DMS53 treated with DMSO at 0.1 percent for 48 hours (cell line): ENCODE data around the gene DYNLRB2.

ENCODE experiments used
- DNase-seq: peaks from one replicate; lab custom pipeline; 2025; ENCODE audit not compliant: unreplicated experiment; lab: John Stamatoyannopoulos, UW

Gene DYNLRB2

GRCh38 chr16:80547145-80547544 is 6.4 kb downstream of the DYNLRB2 start:
- DNase-seq: no peak

- DNase-seq: no peak
These were observed 11.5 kb downstream of the DYNLRB2 start for GRCh38 chr16:80552277-80552676.

- DNase-seq: peak; percentile 4
These were observed 13.2 kb downstream of the DYNLRB2 start for GRCh38 chr16:80554033-80554432.

- DNase-seq: no peak
These were observed 15.7 kb downstream of the DYNLRB2 start for GRCh38 chr16:80556481-80556880.

- DNase-seq: peak; percentile 18
These were observed 16.2 kb downstream of the DYNLRB2 start for GRCh38 chr16:80557037-80557436.

GRCh38 chr16:80559369-80559768 is 18.6 kb downstream of the DYNLRB2 start:
- DNase-seq: no peak

- DNase-seq: no peak
These were observed 22.3 kb downstream of the DYNLRB2 start for GRCh38 chr16:80563066-80563465.

GRCh38 chr16:80564394-80564793 is 23.6 kb downstream of the DYNLRB2 start:
- DNase-seq: no peak

GRCh38 chr16:80569440-80570105 is 28.8 kb downstream of the DYNLRB2 start:
- DNase-seq: no peak

- DNase-seq: no peak
These were observed 29.3 kb downstream of the DYNLRB2 start for GRCh38 chr16:80570106-80570478.

- no peak for DNase-seq
These were observed 32.9 kb downstream of the DYNLRB2 start for GRCh38 chr16:80573700-80574120.

GRCh38 chr16:80576343-80576912 is 35.6 kb downstream of the DYNLRB2 start:
- DNase-seq: no peak

- DNase-seq: no peak
These were observed 36.9 kb downstream of the DYNLRB2 start for GRCh38 chr16:80577485-80578280.

GRCh38 chr16:80580109-80580832 is 39.5 kb downstream of the DYNLRB2 start:
- DNase-seq: no peak

- DNase-seq: no peak
These were observed 42.7 kb downstream of the DYNLRB2 start for GRCh38 chr16:80583466-80583865.

- DNase-seq: no peak
These were observed 45.0 kb downstream of the DYNLRB2 start for GRCh38 chr16:80585764-80586163.

- DNase-seq: no peak
These were observed 45.7 kb downstream of the DYNLRB2 start for GRCh38 chr16:80586476-80586875.

- DNase-seq: no peak
These were observed 46.3 kb downstream of the DYNLRB2 start for GRCh38 chr16:80587071-80587470.

GRCh38 chr16:80591071-80591915 is 50.5 kb downstream of the DYNLRB2 start:
- DNase-seq: no peak

- no peak for DNase-seq
These were observed 51.5 kb downstream of the DYNLRB2 start for GRCh38 chr16:80592273-80592672.

- DNase-seq: no peak
These were observed 54.0 kb downstream of the DYNLRB2 start for GRCh38 chr16:80594756-80595155.
